GM19397 (cell line): Measurements from ENCODE around the gene ARAP1.
A peak's percentile ranks its signal among the peaks of the same experiment; 100 is the strongest.

Experiments
- ATAC-seq: cut with Tn5 transposase; IDR thresholded peaks from one replicate; pipeline ENCODE4 v1.9.1; 2021; ENCODE audit warnings: mild to moderate bottlenecking, moderate library complexity; ENCODE audit not compliant: unreplicated experiment

Gene ARAP1

DNA sequence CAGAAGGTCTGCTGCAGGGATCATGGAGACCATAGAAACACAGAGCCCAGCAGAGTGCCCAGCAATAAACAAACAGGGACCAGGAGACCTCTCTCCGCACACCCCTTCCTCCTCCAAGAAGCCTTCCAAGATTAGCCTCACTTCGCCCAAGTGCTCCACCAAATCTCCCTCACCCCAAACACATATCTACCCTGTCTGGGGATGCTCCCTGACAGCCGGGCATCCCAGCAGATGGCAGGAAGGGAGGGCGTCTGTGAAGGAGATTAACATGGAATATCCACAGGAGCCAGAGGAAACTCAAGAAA is 26.5 kb downstream of the ARAP1 start:
- ATAC-seq = no peak

DNA sequence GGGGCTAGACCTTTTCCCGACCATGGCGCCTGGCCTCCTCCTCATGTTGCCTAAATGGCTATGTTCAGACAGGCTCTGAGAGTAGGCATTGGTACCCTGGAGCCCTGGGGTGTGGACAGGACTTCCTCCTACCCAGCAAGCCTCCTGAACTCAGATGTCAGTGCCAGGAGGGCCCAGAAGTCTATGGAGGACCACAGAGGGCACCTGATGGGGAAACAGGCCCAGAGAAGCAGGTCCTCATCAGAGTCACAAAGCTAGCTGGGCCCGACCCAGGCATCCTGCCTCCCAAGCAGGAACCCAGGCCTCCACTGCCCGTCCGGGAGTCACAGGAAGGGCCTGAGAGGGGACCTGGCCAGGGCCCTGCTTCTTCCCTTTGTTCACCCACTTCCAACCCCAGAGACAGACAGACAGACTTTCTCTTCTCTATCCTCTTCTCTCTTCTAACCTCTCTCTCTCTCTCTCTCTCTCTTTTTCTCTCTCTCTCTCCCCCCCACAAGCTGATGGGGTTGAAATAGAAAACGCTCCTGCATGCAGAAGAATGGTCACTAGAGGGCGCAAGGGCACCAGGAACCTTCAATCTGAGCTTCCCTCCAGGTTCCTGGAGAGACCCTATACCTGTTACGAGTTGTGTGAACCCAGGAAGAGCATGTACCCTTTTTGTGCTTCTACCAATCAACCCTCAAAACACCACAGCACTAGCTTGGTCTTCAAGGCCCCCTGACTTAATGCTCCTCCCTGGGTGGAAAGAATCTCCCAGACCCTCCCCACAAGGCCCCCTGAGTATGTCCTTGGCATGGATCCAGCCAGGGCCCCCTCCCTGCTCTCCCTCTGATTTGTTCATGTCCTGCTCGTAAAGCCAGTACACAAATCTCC is 27.1 kb downstream of the ARAP1 start:
- ATAC-seq = no peak

DNA sequence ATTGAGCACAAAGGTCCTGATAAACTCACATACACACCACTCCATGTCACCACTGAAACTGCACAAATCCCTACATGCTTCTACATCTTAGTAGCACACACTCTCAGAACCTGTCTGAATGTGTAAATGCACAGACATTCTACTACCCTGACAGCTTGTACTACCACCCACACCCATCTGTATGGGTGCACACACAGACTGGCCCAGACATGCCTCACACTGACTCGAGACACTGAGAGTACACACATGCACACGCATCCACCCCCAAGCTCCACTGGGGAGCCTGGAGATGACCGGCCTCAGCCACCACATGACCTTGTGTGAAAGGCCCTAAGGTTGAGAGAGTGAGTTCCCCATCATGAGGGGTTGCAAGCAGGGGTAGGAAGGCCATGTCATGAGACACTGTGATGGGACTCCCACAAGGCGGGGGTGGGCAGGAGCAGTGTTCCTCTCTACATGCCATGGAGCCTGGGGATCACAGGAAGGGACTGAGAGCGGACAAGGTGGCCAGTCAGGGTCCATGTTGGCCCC is 28.1 kb downstream of the ARAP1 start:
- ATAC-seq = no peak

DNA sequence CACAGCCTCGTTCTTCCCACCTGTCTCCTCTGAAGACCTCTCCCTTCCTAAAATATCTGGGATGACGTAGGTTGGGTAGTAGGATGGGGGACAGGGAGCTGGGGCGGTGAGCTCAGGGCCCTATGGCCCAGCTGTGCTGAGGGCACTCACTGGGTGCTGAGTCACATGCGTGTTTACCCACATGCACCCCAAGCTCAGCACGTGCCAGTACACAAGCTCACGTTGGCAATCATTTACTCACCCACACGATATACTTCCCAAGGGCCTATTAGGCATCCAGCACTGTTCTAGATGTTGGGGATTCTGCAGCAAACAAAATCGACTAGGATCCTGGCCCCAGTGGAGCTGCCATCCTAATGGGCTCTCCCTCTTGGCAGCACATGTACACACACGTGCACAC is 28.7 kb downstream of the ARAP1 start:
- ATAC-seq = no peak

DNA sequence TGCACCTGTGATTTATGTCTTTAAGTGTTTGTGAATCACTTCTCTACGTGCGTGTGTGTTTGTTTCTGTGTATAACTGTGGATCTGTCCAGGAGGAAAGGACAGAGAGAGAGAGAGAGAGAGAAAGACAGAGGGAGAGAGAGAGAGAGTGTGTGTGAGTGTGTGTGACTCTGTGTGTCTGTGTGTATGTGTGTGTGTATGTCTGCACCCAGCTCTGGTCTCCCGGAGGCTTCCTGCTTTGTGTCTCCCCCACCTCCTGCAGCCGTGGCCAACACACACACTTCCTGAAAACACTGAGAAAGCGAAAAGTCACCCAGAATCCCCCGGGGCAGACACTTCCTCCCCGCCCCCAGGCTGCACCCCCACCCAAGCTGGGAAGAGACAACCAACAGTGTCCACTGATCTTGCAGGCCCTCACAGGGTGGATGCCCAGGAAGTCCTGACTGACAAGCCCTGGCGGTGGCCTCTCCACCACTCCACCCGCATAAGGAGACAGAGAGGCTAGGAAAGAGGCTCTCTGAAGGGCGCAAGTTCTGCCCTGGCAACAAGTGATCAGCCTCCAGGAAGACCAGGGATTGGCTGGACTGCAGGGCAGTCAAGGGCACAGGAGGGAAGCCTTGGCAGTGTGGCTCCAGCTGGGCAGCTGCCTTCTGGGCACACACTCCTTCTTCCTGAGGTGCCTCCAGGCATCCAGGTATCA is 30.0 kb downstream of the ARAP1 start:
- peak; percentile 72 for ATAC-seq

DNA sequence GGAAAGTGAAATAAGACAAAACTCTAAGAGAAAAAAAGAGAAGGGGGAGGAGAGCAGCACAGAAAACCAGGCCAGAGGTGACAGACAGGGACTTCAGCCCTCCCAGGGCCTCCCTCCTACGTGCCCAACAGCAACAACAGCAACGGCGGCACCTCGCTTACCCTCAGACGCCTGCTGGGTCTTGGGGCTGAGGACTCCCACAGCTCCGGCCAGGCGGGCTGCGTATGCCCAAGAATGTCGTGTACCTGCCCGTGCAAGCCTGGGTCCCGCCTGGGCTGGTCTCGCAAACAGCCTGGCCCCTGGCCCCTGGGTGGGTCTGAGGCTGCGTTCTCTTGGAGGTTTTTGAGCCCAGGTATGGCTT is 30.5 kb downstream of the ARAP1 start:
- peak; percentile 3 for ATAC-seq

DNA sequence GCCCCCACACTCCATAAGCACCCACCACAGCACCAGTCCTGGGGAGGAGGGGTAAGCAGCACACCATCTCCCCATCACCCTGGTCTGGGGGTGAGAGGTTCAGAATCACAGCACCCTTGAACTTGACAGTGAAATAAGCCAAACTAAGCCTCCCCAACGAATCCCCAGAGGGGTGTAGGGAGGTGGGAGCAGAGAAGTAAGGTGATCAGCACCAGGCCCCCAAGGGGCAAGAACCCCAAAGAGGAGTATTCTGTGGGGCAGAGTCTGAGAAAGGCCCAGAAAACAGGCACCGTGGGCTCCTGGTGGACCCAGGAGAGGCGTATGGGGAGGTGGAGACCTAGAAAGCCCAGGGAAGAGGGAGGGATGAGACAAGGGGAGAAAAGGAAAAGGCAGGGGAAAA is 30.9 kb downstream of the ARAP1 start:
- no peak for ATAC-seq

DNA sequence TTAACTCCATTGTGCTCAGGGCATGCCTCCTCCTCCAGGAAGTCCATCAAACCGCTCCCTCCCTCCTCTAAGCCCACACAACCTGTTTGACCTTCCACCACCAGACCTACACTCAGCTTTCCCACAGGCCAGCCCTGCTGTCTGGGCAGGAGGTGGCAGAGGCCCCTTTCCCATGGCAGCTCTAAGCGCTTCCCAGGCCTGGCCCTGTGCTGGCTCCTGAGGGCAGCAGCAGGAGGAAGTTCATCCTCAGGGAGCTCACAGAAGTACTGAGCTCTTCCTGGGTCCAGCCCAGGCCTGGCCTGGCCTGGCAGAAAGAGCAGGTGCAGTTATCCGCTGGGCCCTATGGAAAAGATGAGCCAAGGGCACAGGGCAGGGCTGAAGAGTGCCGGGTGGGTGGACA is 31.4 kb downstream of the ARAP1 start:
- no peak for ATAC-seq

DNA sequence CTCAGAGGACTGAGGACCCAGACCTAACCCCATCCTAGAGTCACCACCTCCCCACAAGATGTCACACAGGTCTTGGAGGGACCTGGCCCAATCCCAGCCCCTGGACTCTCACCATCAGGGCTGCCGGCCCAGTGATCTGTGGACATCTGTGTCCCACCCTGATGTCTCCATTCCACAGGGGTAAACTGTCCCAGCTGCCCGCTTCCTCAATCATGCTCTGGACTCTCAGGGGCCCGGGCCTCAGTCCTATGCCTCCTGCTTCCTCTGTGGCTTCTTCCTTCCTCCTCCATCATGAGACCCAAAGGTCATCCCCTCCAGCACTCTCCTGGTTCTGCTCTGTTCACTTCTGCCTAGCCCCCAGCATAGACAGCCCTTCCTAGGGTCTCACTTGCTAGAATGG is 32.2 kb downstream of the ARAP1 start:
- ATAC-seq = no peak

DNA sequence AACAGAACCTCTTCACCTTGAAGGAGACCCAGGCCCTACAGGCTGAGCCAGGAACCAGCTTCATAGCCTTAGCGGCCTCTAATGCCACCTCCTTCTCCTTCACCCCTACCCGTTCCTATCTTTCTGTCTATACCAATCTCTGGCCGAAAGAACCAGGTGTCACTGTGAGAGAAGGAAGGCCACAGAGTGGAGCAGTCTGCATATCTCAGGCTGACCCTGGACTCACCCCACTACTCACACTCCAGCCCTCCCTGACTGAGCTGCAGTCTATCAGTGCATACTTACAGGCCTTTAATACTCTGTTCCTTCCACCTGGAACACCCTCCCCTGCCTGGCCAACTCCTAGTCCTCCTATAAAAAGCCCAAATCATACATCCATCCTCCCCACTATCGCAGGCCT is 32.7 kb downstream of the ARAP1 start:
- no peak for ATAC-seq

DNA sequence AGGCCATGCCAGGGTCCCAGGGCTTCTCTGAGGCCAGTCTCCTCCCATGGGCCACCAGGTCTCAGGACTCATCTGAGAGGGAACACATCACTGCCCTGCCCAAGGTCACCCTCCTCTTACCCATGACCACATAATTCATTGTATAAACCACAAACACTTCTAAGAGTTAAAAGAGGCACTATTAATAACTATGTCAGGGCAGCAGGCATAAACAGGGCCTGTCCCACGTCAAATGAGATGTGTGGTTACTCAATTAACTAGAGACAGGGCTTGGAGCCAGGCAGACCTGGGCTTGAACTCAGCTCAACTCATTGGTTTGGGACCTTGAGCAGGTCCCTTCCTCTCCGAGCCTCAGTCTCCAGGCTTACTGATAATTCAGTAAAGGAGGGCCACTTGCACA is 33.1 kb downstream of the ARAP1 start:
- ATAC-seq = no peak

DNA sequence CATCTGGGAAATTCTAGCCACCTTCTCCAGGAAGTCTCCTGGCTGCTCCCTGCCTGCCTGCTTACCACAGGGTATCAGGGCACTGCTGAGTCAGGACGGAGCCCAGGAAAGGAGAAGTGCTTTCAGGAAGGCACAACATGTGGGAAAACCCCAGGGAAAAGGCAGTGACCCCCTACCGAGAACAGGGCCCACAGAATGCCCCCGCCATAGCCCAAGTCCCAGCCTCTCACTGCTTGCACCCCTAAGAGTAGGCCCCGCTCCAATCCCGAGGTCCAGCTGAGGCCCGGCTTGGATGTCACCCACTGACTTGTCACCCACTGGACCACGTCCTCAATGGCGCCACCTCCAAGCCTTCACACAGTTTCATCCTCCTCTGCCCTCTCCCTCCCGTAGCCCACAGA is 34.1 kb downstream of the ARAP1 start:
- no peak for ATAC-seq

DNA sequence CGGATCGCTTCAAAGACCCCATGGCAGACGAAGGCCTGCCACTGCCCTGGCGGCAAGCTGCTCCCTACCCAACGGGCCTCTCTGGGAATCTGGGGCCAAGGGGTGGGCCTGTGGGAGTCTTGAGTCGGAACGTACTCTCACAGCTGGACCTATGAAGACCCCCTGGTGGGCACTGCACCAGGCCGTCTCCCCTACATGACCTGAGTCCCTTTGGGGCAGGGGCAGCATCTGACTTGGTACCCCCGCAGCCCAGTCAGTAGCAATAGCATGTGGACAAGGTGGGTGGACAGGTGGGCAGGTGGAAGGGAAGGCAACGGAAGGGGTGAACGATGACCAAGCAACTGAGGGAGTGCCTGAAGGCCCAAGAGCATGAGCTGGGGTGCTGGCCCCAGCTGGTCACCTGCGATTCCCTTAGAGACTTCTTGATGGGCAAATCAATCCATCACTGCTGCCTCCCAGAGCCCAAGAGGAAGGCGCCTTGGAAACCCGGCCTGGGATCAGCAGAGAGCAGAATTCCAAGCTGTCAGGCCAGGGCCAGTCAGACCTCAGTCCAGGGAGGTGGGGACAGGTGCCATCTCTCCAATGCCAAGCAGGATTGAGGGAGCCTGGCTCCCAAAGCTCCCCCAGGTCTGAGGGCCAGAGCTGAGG is 35.3 kb downstream of the ARAP1 start:
- ATAC-seq = no peak

DNA sequence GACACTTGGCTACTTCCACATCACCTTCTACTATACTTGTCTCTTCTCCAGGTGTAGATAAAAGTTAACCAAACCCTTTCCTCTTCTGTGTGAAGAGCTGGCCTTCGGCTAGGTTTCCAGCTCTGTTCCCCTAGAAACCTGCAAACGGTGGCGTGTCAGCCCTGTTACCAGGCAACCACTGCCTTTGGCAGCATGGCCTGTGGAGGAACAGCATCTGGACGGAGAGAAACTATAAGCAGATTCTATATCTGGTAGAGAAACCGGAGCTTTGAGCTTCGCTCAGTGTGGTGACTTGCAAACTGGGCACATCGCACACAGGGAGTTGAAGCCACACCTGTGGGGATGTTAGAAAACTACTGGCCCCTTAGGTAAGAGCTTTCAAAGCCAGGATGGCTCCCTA is 35.9 kb downstream of the ARAP1 start:
- ATAC-seq = no peak

DNA sequence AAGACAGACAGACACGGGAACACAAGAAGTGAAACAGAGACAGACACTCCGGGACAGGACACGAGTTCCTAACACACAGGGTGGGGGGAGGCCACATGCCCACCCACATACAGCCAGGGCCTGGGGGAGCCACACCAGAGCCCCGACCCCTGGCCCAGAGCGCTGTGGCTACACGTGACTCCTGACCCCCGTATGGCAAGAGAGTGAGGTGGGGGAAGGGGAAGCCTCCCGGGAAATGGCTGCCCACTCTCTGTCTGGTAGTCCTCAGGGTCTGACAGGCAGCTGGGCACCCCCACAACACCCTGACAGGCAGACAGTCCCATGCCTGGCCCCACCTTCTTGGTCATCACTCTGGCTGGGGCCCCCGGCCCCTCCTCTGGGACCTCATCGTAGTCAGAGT is 39.4 kb downstream of the ARAP1 start:
- no peak for ATAC-seq

DNA sequence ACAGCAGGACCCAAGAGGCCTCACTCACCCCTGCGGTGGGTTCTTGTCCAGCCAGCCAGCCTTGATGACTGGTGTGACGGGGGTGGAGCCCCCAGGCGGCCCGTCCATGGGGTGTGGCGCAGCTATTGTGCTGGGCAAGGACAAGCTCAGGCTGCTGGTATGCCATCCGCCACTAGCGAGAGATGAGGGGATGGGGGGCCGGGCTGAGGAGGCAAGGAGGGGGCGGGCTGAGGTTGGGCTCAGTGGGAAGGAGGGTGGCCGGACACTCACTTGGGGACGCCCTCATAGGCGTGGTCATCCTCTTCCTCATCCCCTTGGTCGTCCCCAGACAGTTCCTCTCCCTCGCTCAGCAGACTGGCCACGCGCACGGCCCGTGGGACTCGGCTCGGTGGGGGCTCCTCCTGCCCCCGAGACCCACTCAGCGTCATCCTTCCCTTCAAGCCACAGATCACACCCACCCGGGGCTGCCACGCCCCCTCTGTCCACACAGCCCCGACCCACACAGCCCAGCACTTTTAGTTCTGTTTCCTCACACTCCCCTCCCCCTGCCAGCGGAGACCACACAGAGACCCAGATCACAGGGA is 39.9 kb downstream of the ARAP1 start:
- ATAC-seq = no peak

DNA sequence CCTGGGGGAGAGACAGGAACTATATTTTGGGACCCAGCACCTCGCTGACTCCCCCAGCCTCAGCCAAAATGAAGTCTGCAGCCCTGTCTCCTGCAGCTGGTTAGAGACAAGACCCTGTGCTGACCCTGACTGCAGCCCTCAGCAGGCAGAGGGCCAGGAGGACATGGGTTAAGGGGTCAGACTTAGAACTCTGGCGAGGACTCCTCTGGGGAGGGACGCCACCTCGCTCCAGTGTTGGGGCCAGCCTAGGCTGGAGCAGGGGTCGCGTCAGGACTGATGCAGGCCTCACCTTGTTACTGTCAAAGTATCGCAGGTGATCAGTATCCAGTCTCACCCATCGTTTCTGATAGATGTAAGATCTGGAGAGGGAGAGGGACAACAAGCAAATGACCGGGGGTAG is 41.1 kb downstream of the ARAP1 start:
- ATAC-seq = no peak

DNA sequence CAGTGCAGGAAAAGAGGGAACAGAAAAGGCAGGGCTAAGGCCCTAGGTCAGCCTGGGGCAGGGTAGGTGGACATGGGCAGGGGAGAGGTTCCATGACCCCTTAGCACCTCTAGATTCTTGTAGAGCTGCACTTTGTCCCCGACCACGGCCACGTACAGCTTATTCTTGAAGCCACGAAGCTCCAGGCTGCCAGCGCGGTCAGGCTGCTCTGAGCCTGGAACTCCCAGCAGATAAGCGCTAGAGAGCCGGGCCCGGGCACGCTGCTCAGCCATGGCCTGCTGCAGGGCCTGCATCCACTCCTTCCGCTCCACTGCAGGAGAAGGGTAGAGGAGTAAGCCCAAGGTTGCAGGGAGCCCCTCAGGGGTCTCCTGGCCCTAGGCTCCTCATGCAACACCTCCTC is 41.9 kb downstream of the ARAP1 start:
- no peak for ATAC-seq

DNA sequence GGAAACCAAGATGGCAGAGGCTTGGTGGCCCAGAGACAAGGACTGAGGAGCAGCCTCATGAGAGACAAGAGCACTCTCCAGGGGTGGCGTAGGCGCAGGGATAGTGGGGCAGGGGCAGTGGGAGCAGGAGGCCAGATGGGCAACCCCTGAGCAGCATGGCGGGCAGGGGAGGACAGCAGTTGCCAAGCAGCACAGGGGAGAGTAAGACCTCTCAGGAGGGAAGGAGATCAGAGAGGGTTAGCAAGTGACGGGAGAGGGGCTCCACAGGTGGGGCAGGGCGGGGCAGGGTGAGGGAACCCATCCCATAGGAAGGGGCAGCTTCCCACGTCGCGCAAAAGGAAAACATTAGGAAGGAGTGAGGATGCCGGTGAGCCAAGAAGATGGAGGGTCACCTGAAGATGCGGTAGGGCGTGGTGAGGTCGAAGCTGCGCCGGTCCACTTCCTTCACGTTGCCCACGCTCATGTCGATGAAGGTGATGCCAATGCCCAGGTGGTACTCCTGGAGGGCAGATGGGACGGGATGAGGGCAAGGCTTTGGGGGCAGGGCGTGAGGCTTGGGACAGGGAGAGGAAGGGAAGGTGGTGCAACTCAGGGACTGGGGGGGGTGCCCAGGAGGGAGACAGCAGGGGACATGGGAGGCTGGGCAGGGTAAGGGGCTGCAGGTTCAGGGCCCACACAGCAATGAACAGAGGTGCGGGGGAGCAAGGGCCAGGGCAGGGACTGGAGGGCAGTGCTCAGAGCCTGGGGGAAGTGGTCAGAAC is 42.5 kb downstream of the ARAP1 start:
- ATAC-seq = no peak

DNA sequence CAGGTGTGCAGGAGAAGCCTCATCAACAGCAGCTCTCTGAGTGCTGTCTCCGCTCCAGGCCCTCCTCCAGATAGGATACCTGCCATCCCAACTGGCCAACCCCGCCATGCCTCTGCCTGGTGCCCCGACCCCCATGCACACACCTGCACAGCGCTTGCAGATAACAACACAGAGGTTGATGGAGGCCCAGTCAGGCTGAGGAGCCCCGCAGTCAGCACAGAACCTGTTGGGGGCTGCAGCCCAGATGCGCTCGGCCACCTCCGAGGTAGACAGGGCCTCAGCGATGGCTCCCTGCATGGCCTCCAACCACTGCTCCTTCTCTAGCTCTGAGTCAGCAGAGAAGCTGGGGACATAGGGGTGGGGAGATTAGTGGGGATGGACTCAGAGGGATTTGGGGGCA is 45.2 kb downstream of the ARAP1 start:
- ATAC-seq = no peak

DNA sequence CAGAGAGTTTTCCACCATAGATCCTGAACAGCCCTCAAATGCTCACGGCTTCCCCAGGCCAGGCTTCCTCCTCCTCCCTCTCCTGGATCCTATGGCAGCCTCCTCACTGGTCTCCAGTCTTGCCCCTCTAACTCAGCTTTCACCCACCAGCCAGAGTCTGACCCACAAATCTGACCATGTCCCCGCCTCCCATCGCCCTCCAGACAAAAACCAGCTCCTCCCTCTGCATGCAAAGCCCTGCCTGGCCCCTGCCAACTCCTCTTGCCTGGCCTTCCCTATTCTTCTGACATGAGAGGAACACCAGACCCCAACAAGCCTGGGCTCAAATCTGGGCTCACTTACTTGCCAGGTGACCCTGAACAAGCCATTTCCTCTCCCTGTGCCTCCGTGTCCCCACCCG is 45.6 kb downstream of the ARAP1 start:
- no peak for ATAC-seq
